ENCODE measurements around the gene TNFAIP8L2. TPM values are rescaled to one million over a fixed set of nuclear protein-coding genes. Genes with fewer than 3 reads are reported as not detected.

The TNFAIP8L2 gene
- total and polyA plus RNA-seq, 2 of the 8 experiments (the other 6 are each of a cell fraction or from before 2014, with no cell fraction given): not detected

DNA sequence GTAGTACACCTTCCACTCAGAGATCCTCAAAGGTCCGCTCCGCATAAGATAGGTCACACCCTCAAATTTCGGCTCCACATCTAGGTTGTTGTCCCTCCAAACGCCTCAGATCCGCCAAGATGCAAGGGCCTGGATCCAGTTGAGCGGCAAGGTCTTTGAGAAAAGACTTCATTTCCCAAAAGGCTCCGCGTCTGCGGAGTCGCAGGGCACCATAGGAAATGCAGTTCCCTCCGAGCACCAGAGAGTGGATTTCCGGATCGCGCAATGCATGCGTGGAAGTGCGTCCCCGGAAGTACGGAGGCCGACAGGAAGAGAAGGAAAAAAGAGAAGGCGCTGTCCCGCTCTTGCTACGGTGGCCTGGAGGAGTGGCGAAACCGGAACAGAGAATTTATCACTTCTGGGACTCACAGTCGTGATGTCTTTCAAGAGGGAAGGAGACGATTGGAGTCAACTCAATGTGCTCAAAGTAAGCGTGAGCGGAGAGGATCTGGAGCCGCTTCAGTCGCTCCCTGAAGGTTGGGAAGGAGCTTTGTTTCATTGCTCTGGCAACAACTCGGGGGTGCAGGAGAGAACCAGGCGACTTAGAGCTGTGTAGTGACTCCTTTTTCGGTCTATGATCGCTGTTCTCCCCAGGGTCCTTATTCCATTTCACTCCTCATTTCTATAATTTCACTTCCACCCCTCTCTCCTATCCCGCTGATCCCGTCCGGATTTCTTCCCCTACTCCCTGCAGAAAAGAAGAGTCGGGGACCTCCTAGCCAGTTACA is 9.5 kb downstream of the TNFAIP8L2 start, which contains the start of the genes LYSMD1 and SCNM1:
TSS of gene LYSMD1 (minus strand) at position 165 of the 767 bp plus-strand sequence. CDS start 644 bp downstream, outside the sequence.
TSS of gene SCNM1 (plus strand) at position 407 of the 767 bp plus-strand sequence. CDS start at position 416, 9 bp downstream.
- H3K4me3 ChIP-seq (ENCODE audit: extremely low read depth in 1 of 4, insufficient read depth in 2 of 4, low read depth in 3 of 4, low read length in 4 of 4): peak within 1 kb of the TSS; percentile 80 to 99 (median 95)
- WGBS, 2 experiments (ENCODE audit: extremely low coverage in 1 of 2, insufficient coverage in 1 of 2, insufficient read length in 1 of 2, insufficient replicate concordance in 2 of 2, low coverage in 1 of 2, low lambda C conversion rate in 2 of 2, missing lambda C conversion rate in 1 of 2): 2% methylated on average over 38 of the region's 38 CpGs; no CpG with 5 or more reads in 1 of the 2 experiments
- peak; percentile 92 for FAIRE-seq
- peak; percentile 99 for TF ChIP-seq SIX5 (IDR thresholded peaks at IDR 0.05; ENCODE audit: low read depth, low read length)
- TF ChIP-seq EZH2 (IDR thresholded peaks at IDR 0.05; ENCODE audit: low read depth, low read length, severe bottlenecking): no peak
- TF ChIP-seq E2F6 (IDR thresholded peaks at IDR 0.05): peak; percentile 10; the same call in 1 of the 2 replicates
- no peak for TF ChIP-seq RAD21 (IDR thresholded peaks at IDR 0.05 in 1 of 2, conservative IDR thresholded peaks at IDR 0.05 in 1 of 2; ENCODE audit: low read depth in 2 of 2, low read length in 2 of 2)
- TF ChIP-seq CBX8 (IDR thresholded peaks at IDR 0.05; ENCODE audit: borderline replicate concordance, low read depth, low read length): no peak
- TF ChIP-seq POLR2AphosphoS5 (IDR thresholded peaks at IDR 0.05; ENCODE audit: low read depth, low read length): no peak; the same call in 1 of the 2 replicates
- TF ChIP-seq SUZ12 (IDR thresholded peaks at IDR 0.05; ENCODE audit: low read length): no peak
- TF ChIP-seq MAFK (IDR thresholded peaks at IDR 0.05; ENCODE audit: low read depth, low read length): no peak
- TF ChIP-seq TEAD4 (IDR thresholded peaks at IDR 0.05; ENCODE audit: low read depth, low read length): peak; percentile 39; the same call in 1 of the 2 replicates
- TF ChIP-seq RXRA (IDR thresholded peaks at IDR 0.05; ENCODE audit: insufficient read depth, low read depth, low read length): no peak

More for the DNA sequence above, 9.5 kb downstream of the TNFAIP8L2 start, which contains the start of the genes LYSMD1 and SCNM1:
- H4K91ac ChIP-seq (replicated peaks; ENCODE audit: insufficient read length, low read length): no peak within 1 kb of the TSS
- H3K23ac ChIP-seq (ENCODE audit: insufficient read length): no peak within 1 kb of the TSS
- peaks cover 0 to 18% (median 5%) of the 10 kb centered on the region in 4 experiments; a peak in 5 of 8 replicates for H3K36me3 ChIP-seq (ENCODE audit: control insufficient read depth in 2 of 4, insufficient read depth in 4 of 4, low read length in 3 of 4)
- peaks cover 5 to 10% (median 5%) of the 10 kb centered on the region in 4 experiments for H3K4me1 ChIP-seq (replicated peaks in 1 of 4; ENCODE audit: control insufficient read depth in 3 of 4, insufficient read depth in 4 of 4, low read length in 3 of 4)
- H2BK5ac ChIP-seq (ENCODE audit: low read depth, low read length): peak within 1 kb of the TSS; percentile 85
- no peaks in the 10 kb centered on the region for H3K27me3 ChIP-seq (replicated peaks in 1 of 4; ENCODE audit: control insufficient read depth in 3 of 4, extremely low read depth in 1 of 4, insufficient read depth in 3 of 4, low read length in 3 of 4)
- H2BK20ac ChIP-seq (ENCODE audit: low read length): 0 out of 2 replicates have a peak within 1 kb of the TSS, but pooled peaks have one; percentile 15
- peak; percentile 90 to 93 for DNase-seq (ENCODE audit: low read depth in 1 of 2, low spot score in 2 of 2)
- H3K4ac ChIP-seq (replicated peaks; ENCODE audit: insufficient read length, low read depth, low read length): no peak within 1 kb of the TSS
- H2BK15ac ChIP-seq (ENCODE audit: low read length): 0 out of 2 replicates have a peak within 1 kb of the TSS, but pooled peaks have one; percentile 10
- H3K9me3 ChIP-seq (ENCODE audit: insufficient read depth in 2 of 2, low read depth in 1 of 2, low read length in 1 of 2): no peaks in the 10 kb centered on the region
- H2BK12ac ChIP-seq (ENCODE audit: low read depth, low read length): peak within 1 kb of the TSS; percentile 20; the same call in 1 of the 2 replicates
- ChIA-PET CTCF (ENCODE audit: partially characterized antibody) (interaction anchor here (1.0 to 2.7 kb wide), 8 partner anchors 10 to 118 kb away, joined by 3 to 11 read pairs (median 4); partner anchors contain the start of genes C1orf56, TMOD4 and VPS72), POLR2A (ENCODE audit: partially characterized antibody) (interaction anchor here (0.6 to 2.4 kb wide), 17 partner anchors 9 to 198 kb away, joined by 3 to 13 read pairs (median 5); partner anchors contain the start of genes PSMD4, TMOD4 and TNFAIP8L2)
- peak within 1 kb of the TSS; percentile 86 to 89 for H3K4me2 ChIP-seq (ENCODE audit: insufficient read depth in 1 of 2, low read depth in 2 of 2, low read length in 2 of 2)
- H2AK5ac ChIP-seq (ENCODE audit: low read depth, low read length): no peak within 1 kb of the TSS; the same call in 1 of the 2 replicates
- peaks cover 0 to 12% of the 10 kb centered on the region in 2 experiments; a peak in 2 of 4 replicates for H3K79me2 ChIP-seq (ENCODE audit: control insufficient read depth in 1 of 2, insufficient read depth in 2 of 2, low read length in 2 of 2)
- H3K18ac ChIP-seq (ENCODE audit: extremely low read depth, low read length): peak within 1 kb of the TSS; percentile 89; the same call in 1 of the 2 replicates
- peak within 1 kb of the TSS; percentile 86 for H4K8ac ChIP-seq (ENCODE audit: extremely low read depth, insufficient read depth, low read length)
- peak within 1 kb of the TSS; percentile 93 for H2AFZ ChIP-seq (ENCODE audit: low read length)
- H3K56ac ChIP-seq (replicated peaks; ENCODE audit: insufficient read length, low read depth, low read length): peak within 1 kb of the TSS; percentile 56
- peak within 1 kb of the TSS; percentile 42 for H3K27ac ChIP-seq (ENCODE audit: low read depth, low read length)
- H3K79me1 ChIP-seq (ENCODE audit: low read depth, low read length): 0 out of 2 replicates have a peak, but pooled peaks cover 3% of the 10 kb centered on the region
- no peak within 1 kb of the TSS for H2BK120ac ChIP-seq (replicated peaks; ENCODE audit: low read depth, low read length)
- H3K23me2 ChIP-seq (ENCODE audit: low read depth, low read length): peaks cover 17% of the 10 kb centered on the region
- peak within 1 kb of the TSS; percentile 22 for H4K5ac ChIP-seq (ENCODE audit: insufficient read length, low read depth, low read length)
- H4K20me1 ChIP-seq (replicated peaks in 1 of 2; ENCODE audit: control insufficient read depth in 1 of 2, insufficient read depth in 2 of 2, low read length in 2 of 2): no peaks in the 10 kb centered on the region
- peak within 1 kb of the TSS; percentile 79 to 89 (median 81) for H3K9ac ChIP-seq (replicated peaks in 1 of 4; ENCODE audit: extremely low read depth in 1 of 4, low read depth in 3 of 4, low read length in 3 of 4)
- H3K14ac ChIP-seq (ENCODE audit: insufficient read length): no peak within 1 kb of the TSS

All from H1 (cell line).